Measurements from ENCODE around the gene ARGLU1.
A peak's percentile ranks its signal among the peaks of the same experiment; 100 is the strongest.

Gene ARGLU1

DNA sequence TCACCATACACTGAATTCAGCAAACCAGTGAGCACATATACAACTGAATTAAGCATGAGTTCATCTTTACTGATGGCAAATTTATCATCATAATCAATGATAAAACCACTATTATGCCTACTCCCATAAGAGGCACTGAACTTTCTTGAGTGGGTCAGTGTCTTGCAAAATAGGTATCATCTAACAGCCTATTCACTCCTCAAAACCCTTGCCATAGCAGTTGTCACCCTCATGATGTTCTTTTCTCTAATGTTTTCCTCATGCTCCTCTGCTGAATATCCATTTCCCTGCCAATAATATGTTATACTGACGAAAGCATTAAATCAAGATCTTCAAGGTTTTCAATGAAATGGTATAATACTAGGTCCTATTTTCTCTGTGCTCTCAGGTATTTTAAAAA, 5.6 kb downstream of the ARGLU1 start:
- Histone ChIP-seq H3K36me3 (ENCODE audit: control insufficient read depth, insufficient read depth, low read length) (peaks cover 2% of the 10 kb centered on the region), H3K4me3 (replicated peaks; ENCODE audit: low read depth, low read length) (no peak overlapping the region; the same call in 1 of the 2 replicates), H3K27me3 (replicated peaks; ENCODE audit: control insufficient read depth, insufficient read depth, low read length) (no peaks in the 10 kb centered on the region)
- no peak for DNase-seq (ENCODE audit: extremely low read depth, insufficient read length)
- TF ChIP-seq, protein P1, sequence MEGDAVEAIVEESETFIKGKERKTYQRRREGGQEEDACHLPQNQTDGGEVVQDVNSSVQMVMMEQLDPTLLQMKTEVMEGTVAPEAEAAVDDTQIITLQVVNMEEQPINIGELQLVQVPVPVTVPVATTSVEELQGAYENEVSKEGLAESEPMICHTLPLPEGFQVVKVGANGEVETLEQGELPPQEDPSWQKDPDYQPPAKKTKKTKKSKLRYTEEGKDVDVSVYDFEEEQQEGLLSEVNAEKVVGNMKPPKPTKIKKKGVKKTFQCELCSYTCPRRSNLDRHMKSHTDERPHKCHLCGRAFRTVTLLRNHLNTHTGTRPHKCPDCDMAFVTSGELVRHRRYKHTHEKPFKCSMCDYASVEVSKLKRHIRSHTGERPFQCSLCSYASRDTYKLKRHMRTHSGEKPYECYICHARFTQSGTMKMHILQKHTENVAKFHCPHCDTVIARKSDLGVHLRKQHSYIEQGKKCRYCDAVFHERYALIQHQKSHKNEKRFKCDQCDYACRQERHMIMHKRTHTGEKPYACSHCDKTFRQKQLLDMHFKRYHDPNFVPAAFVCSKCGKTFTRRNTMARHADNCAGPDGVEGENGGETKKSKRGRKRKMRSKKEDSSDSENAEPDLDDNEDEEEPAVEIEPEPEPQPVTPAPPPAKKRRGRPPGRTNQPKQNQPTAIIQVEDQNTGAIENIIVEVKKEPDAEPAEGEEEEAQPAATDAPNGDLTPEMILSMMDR (IDR thresholded peaks at IDR 0.05; ENCODE audit: insufficient read depth, low read length, poor library complexity, severe bottlenecking) = no peak

DNA sequence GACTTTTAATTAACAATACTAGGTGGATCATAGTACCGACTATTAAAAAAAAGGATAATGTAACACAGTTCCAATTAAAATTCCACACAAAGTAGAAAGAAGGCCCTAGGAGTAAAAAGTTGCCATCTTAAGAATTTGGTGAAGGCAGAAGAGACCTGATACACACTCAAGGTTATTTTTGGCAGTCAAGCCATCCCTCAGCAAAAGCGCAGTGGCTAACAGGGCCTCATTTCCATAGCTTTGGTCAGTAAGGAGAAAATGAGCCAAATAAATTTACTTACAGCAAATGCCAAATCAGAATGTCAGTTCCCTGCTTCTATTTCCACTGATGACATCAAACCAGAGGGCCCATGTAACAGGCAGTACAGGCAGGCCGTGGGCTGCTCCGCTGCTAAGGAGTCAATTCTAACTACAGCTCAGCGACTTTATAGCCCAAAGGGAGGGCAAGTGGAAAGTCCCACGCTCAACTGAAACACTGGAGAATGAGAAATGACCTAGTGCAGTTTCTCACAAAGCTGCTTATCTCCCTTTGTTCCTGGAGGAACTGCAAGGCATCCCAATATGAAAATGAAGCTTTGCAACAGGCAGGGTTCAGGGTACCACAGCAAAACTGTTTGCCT, 6.3 kb downstream of the ARGLU1 start:
- TF ChIP-seq, protein P1 (IDR thresholded peaks at IDR 0.05; ENCODE audit: insufficient read depth, low read length, poor library complexity, severe bottlenecking) = no peak
- Histone ChIP-seq H3K27me3 (replicated peaks; ENCODE audit: control insufficient read depth, insufficient read depth, low read length) (no peaks in the 10 kb centered on the region), H3K36me3 (ENCODE audit: control insufficient read depth, insufficient read depth, low read length) (peaks cover 4% of the 10 kb centered on the region), H3K4me3 (replicated peaks; ENCODE audit: low read depth, low read length) (peak overlapping the region; percentile 52)
- peak; percentile 35 for DNase-seq (ENCODE audit: extremely low read depth, insufficient read length)

DNA sequence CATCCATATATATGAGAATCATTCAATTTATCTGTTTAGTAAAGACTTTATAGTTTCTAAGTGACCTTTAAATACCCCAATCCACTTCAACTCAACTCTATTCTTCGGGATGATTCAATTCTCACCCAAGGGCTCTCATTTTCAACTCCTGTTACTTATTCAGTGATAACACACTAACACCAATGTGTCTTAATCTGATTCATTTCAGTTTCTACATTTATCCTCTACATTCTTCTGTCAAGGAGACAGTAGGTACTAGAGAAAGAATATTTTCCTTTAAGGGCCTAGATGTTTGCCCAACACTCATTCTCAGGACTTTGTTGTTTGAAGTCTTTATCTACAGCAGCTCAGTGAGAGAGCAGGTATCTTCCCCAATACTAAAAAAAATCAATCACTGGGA, 7.1 kb downstream of the ARGLU1 start:
- TF ChIP-seq, protein P1 (IDR thresholded peaks at IDR 0.05; ENCODE audit: insufficient read depth, low read length, poor library complexity, severe bottlenecking) = no peak
- no peak for DNase-seq (ENCODE audit: extremely low read depth, insufficient read length)
- H3K27me3 ChIP-seq (replicated peaks; ENCODE audit: control insufficient read depth, insufficient read depth, low read length) = no peaks in the 10 kb centered on the region
- H3K36me3 ChIP-seq (ENCODE audit: control insufficient read depth, insufficient read depth, low read length) = peaks cover 4% of the 10 kb centered on the region
- peak overlapping the region; percentile 43 for H3K4me3 ChIP-seq (replicated peaks; ENCODE audit: low read depth, low read length)

DNA sequence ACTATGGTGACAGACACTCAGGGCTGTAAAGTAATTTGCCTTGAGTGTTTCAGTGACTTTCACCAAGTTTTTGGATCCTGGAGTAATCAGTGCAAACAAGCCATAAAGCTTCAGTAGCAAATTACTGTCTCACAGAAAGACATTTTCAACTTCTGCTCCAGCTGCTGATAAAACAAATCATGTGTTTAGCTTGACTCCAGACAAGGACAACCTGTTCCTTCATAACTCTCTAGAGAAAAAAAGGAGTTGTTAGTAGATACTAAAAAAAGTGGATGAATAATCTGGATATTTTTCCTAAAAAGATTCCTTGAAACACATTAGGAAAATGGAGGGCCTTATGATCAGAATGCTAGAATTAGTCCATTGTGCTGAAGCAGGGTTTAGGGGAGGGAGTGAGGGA, 9.4 kb downstream of the ARGLU1 start:
- DNase-seq (ENCODE audit: extremely low read depth, insufficient read length) = no peak
- Histone ChIP-seq H3K36me3 (ENCODE audit: control insufficient read depth, insufficient read depth, low read length) (peaks cover 6% of the 10 kb centered on the region), H3K4me3 (replicated peaks; ENCODE audit: low read depth, low read length) (no peak overlapping the region), H3K27me3 (replicated peaks; ENCODE audit: control insufficient read depth, insufficient read depth, low read length) (no peaks in the 10 kb centered on the region)
- TF ChIP-seq, protein P1 (IDR thresholded peaks at IDR 0.05; ENCODE audit: insufficient read depth, low read length, poor library complexity, severe bottlenecking) = no peak

DNA sequence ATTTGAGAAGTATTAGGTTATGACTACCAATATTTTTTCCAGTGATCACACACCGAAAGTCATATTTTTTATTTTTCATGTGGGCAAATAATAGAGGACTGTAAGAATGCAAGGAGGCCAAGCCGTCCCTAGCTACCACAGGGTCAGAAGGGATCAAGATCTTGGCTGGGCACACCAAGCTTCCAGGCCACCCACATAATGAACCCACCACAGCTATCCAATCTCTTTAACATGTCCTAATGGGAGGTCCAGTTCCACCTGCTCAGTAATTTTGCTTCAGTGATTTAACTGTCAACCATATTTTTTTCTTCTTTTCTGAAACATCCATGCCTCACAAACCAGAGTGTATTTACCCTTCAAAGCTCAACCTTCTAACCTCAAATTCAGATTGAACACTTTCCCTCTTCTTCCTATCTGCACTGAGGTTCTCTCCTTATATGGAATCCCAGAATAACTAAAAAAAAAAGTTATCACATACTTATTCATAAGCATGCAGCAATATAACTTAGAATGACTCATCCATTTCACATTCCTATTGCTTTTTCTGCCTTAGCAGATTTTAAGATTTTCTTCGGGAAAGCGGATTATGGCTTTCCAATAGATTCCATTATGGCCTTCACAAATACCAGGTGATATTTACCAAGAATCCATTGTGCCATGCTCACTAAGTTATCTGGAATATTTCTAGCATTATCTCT, 12.2 kb downstream of the ARGLU1 start:
- H3K4me3 ChIP-seq (replicated peaks; ENCODE audit: low read depth, low read length) = no peak overlapping the region
- TF ChIP-seq, protein P1 (IDR thresholded peaks at IDR 0.05; ENCODE audit: insufficient read depth, low read length, poor library complexity, severe bottlenecking) = no peak
- DNase-seq (ENCODE audit: extremely low read depth, insufficient read length) = no peak
- peaks cover 9% of the 10 kb centered on the region for H3K36me3 ChIP-seq (ENCODE audit: control insufficient read depth, insufficient read depth, low read length)
- H3K27me3 ChIP-seq (replicated peaks; ENCODE audit: control insufficient read depth, insufficient read depth, low read length) = no peaks in the 10 kb centered on the region
